ENCODE data around the gene FAM187B.

The FAM187B gene

DNA sequence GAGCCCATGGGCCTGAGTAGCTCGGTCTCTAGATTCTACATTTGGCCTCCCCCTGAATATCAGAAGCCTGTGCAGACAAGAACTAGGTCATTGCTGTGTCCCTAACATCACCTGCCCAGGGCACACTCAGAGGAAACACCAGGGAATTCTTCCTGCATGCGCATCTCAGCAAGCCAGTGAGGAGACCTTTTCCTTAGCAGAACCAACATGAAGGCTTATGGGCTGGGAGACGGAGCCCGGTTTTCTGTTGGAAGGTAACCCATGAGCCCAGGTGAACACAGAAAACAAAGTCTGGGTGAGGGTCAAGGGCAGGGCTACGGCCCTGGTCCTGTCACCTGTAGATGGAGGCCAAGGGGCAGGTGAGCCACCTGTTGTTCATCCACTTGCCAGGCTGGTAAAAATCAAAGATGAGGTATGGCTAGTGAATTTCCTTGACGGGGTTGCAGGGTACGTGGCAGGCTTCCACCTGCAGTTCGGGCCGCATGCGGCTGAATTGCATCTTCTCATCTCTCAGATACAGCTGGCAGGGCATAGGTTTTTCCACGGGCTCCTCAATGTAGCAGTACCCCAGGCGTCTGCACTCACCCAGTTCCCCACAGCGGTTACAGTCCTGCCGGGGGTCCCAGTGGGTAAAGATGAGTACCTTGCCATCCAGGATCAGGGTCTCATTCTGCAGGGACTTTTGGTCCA is 3.6 kb upstream of the FAM187B start:
- TF ChIP-seq, protein P1, sequence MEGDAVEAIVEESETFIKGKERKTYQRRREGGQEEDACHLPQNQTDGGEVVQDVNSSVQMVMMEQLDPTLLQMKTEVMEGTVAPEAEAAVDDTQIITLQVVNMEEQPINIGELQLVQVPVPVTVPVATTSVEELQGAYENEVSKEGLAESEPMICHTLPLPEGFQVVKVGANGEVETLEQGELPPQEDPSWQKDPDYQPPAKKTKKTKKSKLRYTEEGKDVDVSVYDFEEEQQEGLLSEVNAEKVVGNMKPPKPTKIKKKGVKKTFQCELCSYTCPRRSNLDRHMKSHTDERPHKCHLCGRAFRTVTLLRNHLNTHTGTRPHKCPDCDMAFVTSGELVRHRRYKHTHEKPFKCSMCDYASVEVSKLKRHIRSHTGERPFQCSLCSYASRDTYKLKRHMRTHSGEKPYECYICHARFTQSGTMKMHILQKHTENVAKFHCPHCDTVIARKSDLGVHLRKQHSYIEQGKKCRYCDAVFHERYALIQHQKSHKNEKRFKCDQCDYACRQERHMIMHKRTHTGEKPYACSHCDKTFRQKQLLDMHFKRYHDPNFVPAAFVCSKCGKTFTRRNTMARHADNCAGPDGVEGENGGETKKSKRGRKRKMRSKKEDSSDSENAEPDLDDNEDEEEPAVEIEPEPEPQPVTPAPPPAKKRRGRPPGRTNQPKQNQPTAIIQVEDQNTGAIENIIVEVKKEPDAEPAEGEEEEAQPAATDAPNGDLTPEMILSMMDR (IDR thresholded peaks at IDR 0.05; ENCODE audit: control insufficient read depth, insufficient read depth, low read depth, low read length, missing control alignments): no peak
- no peak for DNase-seq (ENCODE audit: low read depth)
- H3K4me3 ChIP-seq (ENCODE audit: control insufficient read depth, low read depth, low read length): no peak overlapping the region

DNA sequence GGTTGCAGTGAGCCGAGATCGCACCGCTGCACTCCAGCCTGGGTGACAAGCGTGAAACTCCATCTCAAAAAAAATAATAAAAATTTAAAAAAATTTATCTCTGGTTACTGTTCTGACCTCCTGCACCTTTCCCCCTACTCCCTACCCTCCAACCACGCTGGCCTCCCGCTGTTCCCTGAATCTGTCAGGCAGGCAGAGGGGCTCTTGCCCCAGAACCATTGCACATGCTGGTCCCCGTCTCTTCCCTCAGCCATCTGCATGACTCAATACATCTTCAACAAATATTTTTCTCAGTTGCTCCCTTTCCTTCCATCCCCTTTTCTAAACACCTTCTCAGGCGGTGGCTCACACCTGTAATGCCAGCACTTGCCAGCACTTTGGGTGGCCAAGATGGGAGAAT is 1.1 kb upstream of the FAM187B start:
- TF ChIP-seq, protein P1 (IDR thresholded peaks at IDR 0.05; ENCODE audit: control insufficient read depth, insufficient read depth, low read depth, low read length, missing control alignments): no peak
- DNase-seq (ENCODE audit: low read depth): no peak
- H3K4me3 ChIP-seq (ENCODE audit: control insufficient read depth, low read depth, low read length): no peak overlapping the region

DNA sequence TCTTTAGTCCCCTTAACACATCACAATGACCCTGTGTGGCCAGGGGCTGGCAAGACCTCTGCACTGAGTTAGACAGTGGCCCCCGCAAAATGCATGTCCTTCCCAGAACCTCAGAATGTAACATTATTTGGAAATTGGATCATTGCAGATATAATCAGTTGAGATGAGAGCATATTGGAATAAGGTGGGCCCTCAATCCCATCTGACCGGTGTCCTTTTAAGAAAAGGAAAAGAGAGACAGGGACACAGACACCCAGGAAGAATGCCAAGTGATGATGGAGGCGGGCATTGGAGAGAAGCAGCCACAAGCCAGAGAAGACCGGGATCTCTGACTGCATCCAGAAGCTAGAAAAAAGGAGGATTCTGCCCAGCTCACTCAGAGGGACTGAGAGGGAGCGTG is 1.8 kb downstream of the FAM187B start:
- no peak overlapping the region for H3K4me3 ChIP-seq (ENCODE audit: control insufficient read depth, low read depth, low read length)
- DNase-seq (ENCODE audit: low read depth): no peak
- TF ChIP-seq, protein P1 (IDR thresholded peaks at IDR 0.05; ENCODE audit: control insufficient read depth, insufficient read depth, low read depth, low read length, missing control alignments): no peak

DNA sequence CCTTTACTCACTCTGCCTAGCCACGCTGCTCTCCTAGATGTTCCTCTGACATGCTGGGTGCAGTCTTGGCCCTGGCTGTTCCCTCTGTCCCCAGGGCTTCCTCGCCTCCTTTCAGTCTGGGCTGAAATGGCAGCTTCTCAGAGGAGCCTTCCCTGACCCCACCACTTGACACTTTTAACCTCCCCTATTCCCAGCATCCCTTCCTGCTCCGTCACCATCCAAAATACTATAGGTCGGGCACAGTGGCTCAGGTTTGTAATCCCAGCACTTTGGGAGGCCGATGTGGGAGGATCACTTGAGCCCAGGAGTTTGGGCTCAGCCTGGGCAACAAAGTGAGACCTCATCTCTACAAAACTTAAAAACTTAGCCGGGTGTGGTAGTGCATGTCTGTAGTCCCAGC is 2.6 kb downstream of the FAM187B start:
- TF ChIP-seq, protein P1 (IDR thresholded peaks at IDR 0.05; ENCODE audit: control insufficient read depth, insufficient read depth, low read depth, low read length, missing control alignments): no peak
- no peak for DNase-seq (ENCODE audit: low read depth)
- H3K4me3 ChIP-seq (ENCODE audit: control insufficient read depth, low read depth, low read length): no peak overlapping the region

DNA sequence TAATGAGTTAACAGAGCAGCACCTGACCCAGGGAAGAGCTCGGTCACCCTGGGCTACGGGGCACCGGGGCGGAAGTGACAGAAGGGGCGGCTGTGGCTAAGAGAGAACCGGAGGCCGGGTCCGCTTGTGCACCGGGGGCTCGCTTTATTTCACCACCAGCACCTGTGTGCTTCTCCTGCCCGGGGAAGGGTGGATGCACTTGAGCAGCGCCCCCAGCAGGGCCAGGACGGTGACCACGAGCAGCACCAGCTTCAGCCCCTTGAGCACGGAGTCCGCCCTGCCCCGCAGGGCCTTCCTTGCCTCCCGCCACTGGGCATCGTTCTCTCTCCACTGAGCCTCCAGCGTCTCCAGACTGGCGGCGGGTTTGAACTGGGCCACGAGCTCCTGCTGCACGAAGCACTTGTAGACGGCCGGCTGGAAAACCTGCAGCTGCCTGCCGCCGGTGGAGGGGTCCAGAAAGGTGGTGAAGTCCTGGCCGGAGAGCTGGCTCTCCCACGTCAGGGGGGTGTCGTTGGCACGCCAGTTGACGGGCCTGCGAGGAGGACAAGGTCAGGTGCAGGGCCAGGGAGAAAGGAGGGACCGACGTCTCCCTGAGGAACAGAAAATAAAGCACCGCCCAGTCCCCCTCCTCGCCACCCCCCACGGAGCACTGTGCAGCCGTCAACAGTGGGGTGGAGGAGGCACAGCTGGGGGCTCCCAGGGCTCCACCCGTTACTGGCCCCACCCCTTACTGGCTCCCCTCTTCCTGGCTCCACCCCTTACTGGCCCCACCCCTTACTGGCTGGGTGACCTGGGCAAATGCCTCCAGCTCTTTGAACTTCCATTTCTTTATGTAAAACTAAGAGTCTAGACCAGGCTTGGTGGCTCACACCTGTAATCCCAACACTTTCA is 3.6 kb downstream of the FAM187B start:
- TF ChIP-seq, protein P1 (IDR thresholded peaks at IDR 0.05; ENCODE audit: control insufficient read depth, insufficient read depth, low read depth, low read length, missing control alignments): no peak
- DNase-seq (ENCODE audit: low read depth): no peak
- H3K4me3 ChIP-seq (ENCODE audit: control insufficient read depth, low read depth, low read length): no peak overlapping the region

DNA sequence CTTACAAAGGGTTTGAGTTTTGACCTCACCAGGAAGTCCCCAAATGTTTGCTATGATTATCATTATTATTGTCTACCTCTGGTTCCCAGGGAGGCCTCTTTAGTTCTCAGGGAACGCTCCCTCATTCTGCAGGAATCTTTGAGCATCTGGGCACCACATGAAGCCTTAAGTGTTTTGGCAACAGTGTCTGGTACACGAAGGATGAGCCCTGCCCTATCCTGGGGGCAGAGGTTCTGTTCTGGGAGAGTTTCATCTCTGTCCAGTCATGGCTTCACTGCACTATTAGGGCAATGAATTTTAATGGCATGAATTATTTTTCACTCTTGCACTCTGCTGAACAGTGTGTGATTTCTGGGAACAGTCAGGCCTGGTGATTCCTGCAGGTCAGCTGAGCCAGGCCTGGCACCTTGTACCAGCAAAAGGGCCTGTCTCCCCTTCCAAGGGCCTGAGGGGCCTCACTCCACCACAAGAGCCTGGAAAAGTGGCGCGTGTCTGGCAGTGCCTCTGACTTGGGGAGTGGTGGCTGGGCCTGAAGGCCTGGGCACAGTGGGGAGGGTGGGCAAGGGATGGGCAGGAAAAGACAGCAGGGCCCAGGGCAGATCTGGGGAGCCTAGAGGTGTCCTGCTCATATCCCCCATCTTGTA is 4.6 kb downstream of the FAM187B start:
- no peak overlapping the region for H3K4me3 ChIP-seq (ENCODE audit: control insufficient read depth, low read depth, low read length)
- TF ChIP-seq, protein P1 (IDR thresholded peaks at IDR 0.05; ENCODE audit: control insufficient read depth, insufficient read depth, low read depth, low read length, missing control alignments): no peak
- no peak for DNase-seq (ENCODE audit: low read depth)

Measured in AG09309 (cell line).